ENCODE measurements around the gene ENPP1.

The ENPP1 gene

DNA sequence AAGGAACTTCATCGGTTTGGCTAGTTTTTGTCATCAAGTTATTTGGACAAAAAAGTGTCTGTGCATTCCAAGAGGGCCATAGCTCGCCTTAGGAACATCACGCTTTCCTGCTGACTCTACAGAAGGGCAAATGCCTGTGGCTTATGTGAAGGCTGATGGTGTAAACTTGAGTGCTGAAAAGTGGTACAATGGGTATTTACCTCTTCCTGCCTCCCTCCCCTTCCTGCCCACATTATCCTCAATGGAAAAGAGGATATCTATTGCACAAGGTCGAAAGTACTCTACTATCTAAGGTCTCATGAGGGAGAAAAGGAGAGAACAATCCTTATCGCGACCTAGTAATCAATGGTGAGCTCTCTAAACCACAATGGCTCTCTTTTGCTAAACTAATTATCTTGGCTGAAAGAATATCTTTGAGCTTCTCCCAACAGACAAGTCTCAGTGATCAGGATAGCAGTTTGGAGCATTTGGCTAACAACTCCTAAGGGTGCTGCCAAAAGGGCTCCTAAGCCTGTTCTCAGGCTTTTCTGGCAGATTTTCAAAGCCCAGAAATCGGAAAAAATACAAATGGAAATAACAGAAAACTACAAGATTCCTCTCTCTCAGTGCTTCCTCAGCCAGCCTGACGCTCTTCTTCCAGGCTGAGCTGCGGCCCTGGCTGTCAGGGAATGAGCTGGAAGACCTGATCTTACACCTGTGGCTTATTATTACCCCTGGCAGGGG is 42.6 kb upstream of the ENPP1 start:
- Histone ChIP-seq H3K4me3 (ENCODE audit: insufficient read depth, low read length, poor library complexity, severe bottlenecking) (no peak overlapping the region), H3K79me2 (ENCODE audit: insufficient read depth, low read length) (no peaks in the 10 kb centered on the region), H3K36me3 (ENCODE audit: low read length) (no peaks in the 10 kb centered on the region), H3K27me3 (ENCODE audit: low read length) (no peaks in the 10 kb centered on the region), H3K4me2 (ENCODE audit: low read depth, low read length, poor library complexity, severe bottlenecking) (no peak overlapping the region), H3F3A (ENCODE audit: insufficient read depth) (no peaks in the 10 kb centered on the region), H3K9me2 (replicated peaks; ENCODE audit: insufficient read depth, low read length) (no peaks in the 10 kb centered on the region), H3K27ac (ENCODE audit: low read depth, low read length) (no peak overlapping the region), H2AFZ (ENCODE audit: low read depth, low read length, severe bottlenecking) (no peak overlapping the region), H3K9me3 (ENCODE audit: insufficient read depth, low read length) (no peaks in the 10 kb centered on the region), H4K20me1 (ENCODE audit: low read depth, low read length) (no peaks in the 10 kb centered on the region), H3K9ac (ENCODE audit: low read length) (no peak overlapping the region)
- no peak for TF ChIP-seq EZH2phosphoT487 (conservative IDR thresholded peaks at IDR 0.05; ENCODE audit: low read length)
- TF ChIP-seq, protein P1, sequence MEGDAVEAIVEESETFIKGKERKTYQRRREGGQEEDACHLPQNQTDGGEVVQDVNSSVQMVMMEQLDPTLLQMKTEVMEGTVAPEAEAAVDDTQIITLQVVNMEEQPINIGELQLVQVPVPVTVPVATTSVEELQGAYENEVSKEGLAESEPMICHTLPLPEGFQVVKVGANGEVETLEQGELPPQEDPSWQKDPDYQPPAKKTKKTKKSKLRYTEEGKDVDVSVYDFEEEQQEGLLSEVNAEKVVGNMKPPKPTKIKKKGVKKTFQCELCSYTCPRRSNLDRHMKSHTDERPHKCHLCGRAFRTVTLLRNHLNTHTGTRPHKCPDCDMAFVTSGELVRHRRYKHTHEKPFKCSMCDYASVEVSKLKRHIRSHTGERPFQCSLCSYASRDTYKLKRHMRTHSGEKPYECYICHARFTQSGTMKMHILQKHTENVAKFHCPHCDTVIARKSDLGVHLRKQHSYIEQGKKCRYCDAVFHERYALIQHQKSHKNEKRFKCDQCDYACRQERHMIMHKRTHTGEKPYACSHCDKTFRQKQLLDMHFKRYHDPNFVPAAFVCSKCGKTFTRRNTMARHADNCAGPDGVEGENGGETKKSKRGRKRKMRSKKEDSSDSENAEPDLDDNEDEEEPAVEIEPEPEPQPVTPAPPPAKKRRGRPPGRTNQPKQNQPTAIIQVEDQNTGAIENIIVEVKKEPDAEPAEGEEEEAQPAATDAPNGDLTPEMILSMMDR (IDR thresholded peaks at IDR 0.05; ENCODE audit: insufficient read depth, low read length, poor library complexity, severe bottlenecking), result no peak

GRCh38 chr6:131765804-131766135 is 42.0 kb upstream of the ENPP1 start:
- Histone ChIP-seq H3K9ac (ENCODE audit: low read length) (no peak overlapping the region), H3K27ac (ENCODE audit: low read depth, low read length) (no peak overlapping the region), H4K20me1 (ENCODE audit: low read depth, low read length) (no peaks in the 10 kb centered on the region), H3F3A (ENCODE audit: insufficient read depth) (no peaks in the 10 kb centered on the region), H3K27me3 (ENCODE audit: low read length) (no peaks in the 10 kb centered on the region), H3K36me3 (ENCODE audit: low read length) (no peaks in the 10 kb centered on the region), H3K9me3 (ENCODE audit: insufficient read depth, low read length) (no peaks in the 10 kb centered on the region), H3K4me3 (ENCODE audit: insufficient read depth, low read length, poor library complexity, severe bottlenecking) (no peak overlapping the region), H3K9me2 (replicated peaks; ENCODE audit: insufficient read depth, low read length) (no peaks in the 10 kb centered on the region), H3K79me2 (ENCODE audit: insufficient read depth, low read length) (no peaks in the 10 kb centered on the region), H3K4me2 (ENCODE audit: low read depth, low read length, poor library complexity, severe bottlenecking) (no peak overlapping the region), H2AFZ (ENCODE audit: low read depth, low read length, severe bottlenecking) (no peak overlapping the region)
- TF ChIP-seq EZH2phosphoT487 (conservative IDR thresholded peaks at IDR 0.05; ENCODE audit: low read length), result no peak
- TF ChIP-seq, protein P1 (IDR thresholded peaks at IDR 0.05; ENCODE audit: insufficient read depth, low read length, poor library complexity, severe bottlenecking), result no peak

DNA sequence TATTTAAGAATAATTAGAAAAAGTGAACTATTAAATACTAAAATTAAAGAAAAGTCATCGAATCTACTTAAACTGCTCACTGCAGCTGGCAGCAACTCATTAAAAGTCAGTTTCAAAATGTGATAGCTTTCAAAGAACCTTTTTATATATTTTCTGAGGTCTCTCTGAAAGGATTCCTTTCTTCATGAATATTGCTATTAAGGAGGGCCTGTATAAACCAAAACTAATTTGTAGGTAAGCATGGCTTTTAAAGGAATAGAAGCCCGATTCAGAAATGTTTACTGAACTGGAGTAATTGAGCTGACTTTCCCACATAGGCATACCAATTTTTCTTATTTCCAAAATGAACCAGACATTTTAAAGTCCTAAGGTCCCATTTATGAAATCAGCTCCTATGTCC is 41.2 kb upstream of the ENPP1 start:
- no peaks in the 10 kb centered on the region for H3K27me3 ChIP-seq (ENCODE audit: low read length)
- TF ChIP-seq EZH2phosphoT487 (conservative IDR thresholded peaks at IDR 0.05; ENCODE audit: low read length), result no peak
- TF ChIP-seq, protein P1 (IDR thresholded peaks at IDR 0.05; ENCODE audit: insufficient read depth, low read length, poor library complexity, severe bottlenecking), result no peak
- H3K79me2 ChIP-seq (ENCODE audit: insufficient read depth, low read length), result no peaks in the 10 kb centered on the region

More for the DNA sequence above, 41.2 kb upstream of the ENPP1 start:
- H3K36me3 ChIP-seq (ENCODE audit: low read length), result no peaks in the 10 kb centered on the region
- no peak overlapping the region for H3K4me3 ChIP-seq (ENCODE audit: insufficient read depth, low read length, poor library complexity, severe bottlenecking)
- no peaks in the 10 kb centered on the region for H4K20me1 ChIP-seq (ENCODE audit: low read depth, low read length)
- no peak overlapping the region for H2AFZ ChIP-seq (ENCODE audit: low read depth, low read length, severe bottlenecking)
- no peaks in the 10 kb centered on the region for H3F3A ChIP-seq (ENCODE audit: insufficient read depth)
- no peak overlapping the region for H3K9ac ChIP-seq (ENCODE audit: low read length)
- H3K4me2 ChIP-seq (ENCODE audit: low read depth, low read length, poor library complexity, severe bottlenecking), result no peak overlapping the region
- no peak overlapping the region for H3K27ac ChIP-seq (ENCODE audit: low read depth, low read length)
- H3K9me3 ChIP-seq (ENCODE audit: insufficient read depth, low read length), result no peaks in the 10 kb centered on the region
- H3K9me2 ChIP-seq (replicated peaks; ENCODE audit: insufficient read depth, low read length), result no peaks in the 10 kb centered on the region
